Stimulated activated CD4-positive, alpha-beta T cell treated with anti-CD3 and anti-CD28 coated beads, Interleukin-4, amount 100 ng/mL, for 24 hours (primary cell): ENCODE measurements around the gene MOSMO.

Experiments used
- DNase-seq: peaks from one replicate; pipeline ENCODE4 v3.0.0-alpha.2; 2020

Gene MOSMO

GRCh38 chr16:22053921-22054341 is 46.0 kb downstream of the MOSMO start:
- no peak for DNase-seq

- DNase-seq = no peak
Observed at GRCh38 chr16:22054847-22055590, 47.1 kb downstream of the MOSMO start.

DNA sequence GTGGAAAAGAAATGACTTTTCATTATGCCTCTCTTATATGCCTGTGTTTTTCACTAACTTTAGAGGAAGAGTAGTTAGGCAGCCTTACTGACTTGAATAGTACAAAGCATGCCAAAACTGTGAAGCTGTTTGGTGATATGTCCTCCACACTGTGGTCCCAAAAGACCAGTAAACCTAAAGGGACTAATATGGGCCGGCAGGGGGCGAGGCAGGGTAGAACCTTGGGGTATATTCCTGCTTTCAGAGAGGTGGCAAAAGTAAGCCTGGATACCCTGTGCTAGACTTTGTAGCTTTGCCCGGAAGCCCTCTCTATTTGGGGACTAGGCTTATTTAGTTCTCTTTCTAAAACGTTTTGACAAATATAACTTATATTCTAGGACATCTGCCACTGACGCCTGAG is 48.0 kb downstream of the MOSMO start:
- DNase-seq = no peak

DNA sequence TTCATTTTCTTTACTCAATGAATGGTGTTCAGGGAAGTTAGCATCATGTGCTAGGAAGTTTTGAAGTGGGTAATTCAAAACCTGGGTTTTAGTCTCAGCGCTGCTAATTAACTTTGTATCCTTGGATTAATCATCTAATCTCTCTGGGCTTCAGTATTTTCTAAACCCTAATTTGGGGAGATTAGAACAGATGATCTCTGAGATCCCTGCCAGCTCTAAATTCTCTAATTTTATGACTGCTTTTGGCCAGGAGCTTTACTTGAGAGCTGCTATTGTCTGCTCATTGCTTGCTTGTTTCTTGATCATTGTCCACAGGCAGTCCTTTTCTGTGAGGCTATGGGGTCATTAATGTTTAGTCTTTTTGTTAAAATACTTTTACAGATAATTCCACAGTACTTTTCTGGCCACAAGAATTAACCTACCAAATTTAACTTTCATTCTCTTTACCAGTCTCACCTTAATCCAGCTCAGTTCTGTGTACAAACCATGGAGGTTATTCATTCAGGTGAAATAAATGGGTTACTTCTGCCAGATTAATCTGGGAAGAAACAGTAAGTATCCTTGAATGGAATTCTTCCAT is 56.1 kb downstream of the MOSMO start:
- no peak for DNase-seq

DNA sequence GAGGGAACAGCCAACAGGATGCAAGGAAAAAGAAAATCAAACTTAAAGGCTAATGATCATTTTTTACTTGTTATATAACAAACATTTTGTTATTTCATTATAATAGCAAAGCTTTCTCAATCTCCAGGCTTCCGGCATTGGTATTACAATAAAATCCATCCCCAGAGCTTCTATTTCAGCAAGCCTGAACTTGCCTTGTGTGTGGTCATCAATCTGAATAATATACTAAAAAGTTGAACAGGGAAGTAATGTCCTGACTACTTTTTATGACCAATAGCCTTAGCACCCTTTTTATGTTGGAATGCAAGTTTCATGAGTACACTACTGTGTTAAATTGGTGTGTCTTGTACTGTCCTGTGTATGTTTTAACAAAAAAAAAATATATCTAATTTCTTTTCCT is 57.3 kb downstream of the MOSMO start:
- DNase-seq = no peak

- no peak for DNase-seq
Observed at GRCh38 chr16:22070361-22071330, 62.7 kb downstream of the MOSMO start.

GRCh38 chr16:22071331-22071910 is 63.5 kb downstream of the MOSMO start:
- DNase-seq = no peak

DNA sequence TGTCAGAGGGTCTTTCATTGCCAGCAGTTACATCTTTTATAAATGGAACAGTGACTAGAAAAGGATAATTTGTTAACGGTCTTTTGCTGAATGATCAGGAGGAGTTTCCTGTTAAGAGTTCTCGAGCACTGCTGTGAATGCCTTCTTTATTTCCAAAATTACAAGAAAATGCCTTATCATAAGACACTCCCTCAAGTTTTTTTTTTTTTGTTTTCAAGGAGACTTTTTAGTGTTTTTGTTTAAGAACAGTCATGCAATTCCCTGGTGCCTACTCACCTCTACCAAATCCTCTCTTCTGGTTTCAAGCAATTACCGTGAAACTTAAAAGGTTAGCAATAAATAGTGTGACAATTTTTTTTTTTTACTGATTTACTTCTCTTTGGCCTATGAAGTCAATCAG is 65.4 kb downstream of the MOSMO start:
- DNase-seq = no peak

- DNase-seq = no peak
Observed at GRCh38 chr16:22075043-22075757, 67.3 kb downstream of the MOSMO start.

DNA sequence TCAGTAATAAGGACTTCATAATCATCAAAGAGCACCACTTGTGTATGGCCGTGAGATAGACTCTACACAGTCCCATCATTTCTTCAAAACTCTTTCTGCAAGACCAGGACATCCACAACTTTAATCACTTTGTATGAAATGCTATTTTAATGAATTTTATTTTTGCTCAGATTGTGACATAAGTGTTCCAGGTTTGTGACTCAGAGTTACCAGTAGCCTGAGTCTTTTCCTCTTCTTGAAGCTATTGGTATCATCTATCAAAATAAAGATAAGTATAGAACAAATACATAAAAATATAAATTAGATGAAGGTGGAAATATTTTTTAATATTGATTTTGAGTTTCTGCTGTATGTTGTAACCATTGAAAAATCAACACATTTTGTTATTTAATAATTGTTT is 67.9 kb downstream of the MOSMO start:
- DNase-seq = no peak

DNA sequence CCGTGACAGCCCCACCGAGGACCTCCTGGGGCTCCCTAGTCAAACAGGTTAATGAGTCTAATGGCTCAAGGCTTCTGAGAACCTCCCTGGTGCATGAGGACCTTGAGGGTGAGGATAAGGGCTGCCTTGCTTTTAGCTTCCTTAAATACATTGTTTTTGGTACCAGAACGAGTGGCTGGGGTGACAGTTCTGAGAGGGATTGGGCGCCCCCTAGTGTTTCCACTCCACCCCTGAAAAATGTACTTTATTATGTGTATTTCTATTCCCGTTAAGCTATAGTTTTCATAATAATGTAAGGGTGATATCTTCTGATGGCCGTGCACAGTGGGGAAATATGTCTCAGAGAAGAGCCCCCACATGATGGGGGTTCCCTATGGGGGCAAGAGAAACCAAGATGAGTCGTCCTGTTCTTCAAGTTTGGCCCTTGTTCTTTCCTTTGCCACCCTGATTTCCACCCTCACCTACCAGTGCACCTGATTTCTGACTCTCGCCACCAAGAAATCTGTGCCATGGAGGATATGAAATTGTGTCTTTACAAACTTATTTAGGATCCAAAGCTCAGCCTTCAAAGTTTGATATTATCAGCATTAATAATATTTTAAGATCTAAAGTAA is 69.9 kb downstream of the MOSMO start:
- DNase-seq = peak; percentile 77

GRCh38 chr16:22078656-22079055 is 70.7 kb downstream of the MOSMO start:
- no peak for DNase-seq

GRCh38 chr16:22081050-22081449 is 73.1 kb downstream of the MOSMO start:
- DNase-seq = no peak

DNA sequence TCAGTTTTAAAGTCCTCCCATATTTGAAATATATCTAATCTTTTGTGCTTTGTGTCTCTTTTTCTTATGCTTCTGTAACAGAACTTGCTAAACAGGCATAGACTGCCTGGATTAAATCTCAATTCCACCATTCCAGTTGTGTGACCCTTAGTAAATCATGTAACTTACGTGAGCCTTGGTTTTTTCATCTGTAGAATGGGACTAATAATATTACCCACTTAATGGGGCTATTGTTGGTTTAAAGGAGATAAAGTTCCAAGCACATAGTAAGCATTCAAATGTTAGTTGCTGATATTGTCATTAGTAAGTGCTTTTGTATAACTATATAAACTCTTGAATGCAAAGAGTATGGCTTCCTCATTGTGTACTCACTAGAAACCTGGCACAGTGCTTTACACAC is 78.5 kb downstream of the MOSMO start:
- no peak for DNase-seq

GRCh38 chr16:22088642-22089041 is 80.7 kb downstream of the MOSMO start:
- DNase-seq = no peak

- DNase-seq = no peak
Observed at GRCh38 chr16:22089910-22090309, 82.0 kb downstream of the MOSMO start.

- no peak for DNase-seq
Observed at GRCh38 chr16:22091721-22092120, 83.8 kb downstream of the MOSMO start.

GRCh38 chr16:22092143-22092933 is 84.4 kb downstream of the MOSMO start, which contains the start of gene VWA3A:
TSS of gene VWA3A (plus strand) at chr16:22092541. CDS start at chr16:22092638, 97 bp downstream.
- DNase-seq = no peak

- DNase-seq = no peak
Observed at GRCh38 chr16:22093331-22093730, 85.4 kb downstream of the MOSMO start.

GRCh38 chr16:22093996-22094395 is 86.1 kb downstream of the MOSMO start:
- DNase-seq = no peak
